HCT116 (cell line): ENCODE data around the gene COL3A1. TPM values are rescaled to one million over a fixed set of nuclear protein-coding genes. Genes with fewer than 3 reads are reported as not detected.

ENCODE experiments used
- ATAC-seq: fragments of 200-7000 bp; cut with Tn5 transposase; 2 replicates; pipeline ENCODE4 v1.9.1; 2020; ENCODE audit warnings: mild to moderate bottlenecking, moderate library complexity
- BruUV-seq: library from RNA; stranded (reverse); fragments of 400-500 nt; replicated peaks from 2 replicates; lab custom pipeline; 2021; lab: Mats Ljungman, UMichigan
- CTCF ChIA-PET: fragments of 300-600 bp; sonication (Branson Sonifier 250); formaldehyde crosslinking; loops from one replicate; lab custom pipeline; 2021; ENCODE audit warnings: antibody characterized with exemption; lab: Charles Lee
- POLR2A ChIA-PET: fragments of 300-600, 350-600 bp; sonication (Branson Sonifier 250); formaldehyde crosslinking; loops from one replicate; lab custom pipeline; 2021; ENCODE audit warnings: antibody characterized with exemption; lab: Charles Lee
- RAD21 ChIA-PET, 2 experiments: fragments of 300-600 bp; sonication (Branson Sonifier 250); formaldehyde crosslinking; loops; one replicate each; lab custom pipeline; 2023; ENCODE audit warnings: low total read pairs in 2 of 2; ENCODE audit not compliant: uncharacterized antibody in 2 of 2, unreplicated experiment in 2 of 2, low non-redundant PET in 1 of 2; lab: Charles Lee
- DNase-seq: peaks from one replicate; pipeline ENCODE4 v3.0.0-alpha.2; 2010; ENCODE audit warnings: low read depth, low spot score
- H2AFZ ChIP-seq: fragments of 200-600 bp; shearing (Covaris generic), sonication (generic); 2 replicates; pipeline ENCODE4 v1.6.1; 2017; ENCODE audit warnings: low read depth, mixed run types, mixed read lengths, antibody characterized with exemption, low read length; ENCODE audit not compliant: poor library complexity, severe bottlenecking
- H3K27ac ChIP-seq: 2 replicates; pipeline ENCODE4 v1.5.1; 2012; ENCODE audit warnings: low read depth, low read length
- H3K27me3 ChIP-seq: fragments of 200-600 bp; sonication (generic); 2 replicates; pipeline ENCODE4 v1.6.1; 2016; ENCODE audit warnings: mixed run types, low read length, mixed read lengths; ENCODE audit not compliant: insufficient read depth
- H3K36me3 ChIP-seq, 2 experiments: fragments of 200-500 bp in 1 of 2; fragments of 200-600 bp in 1 of 2; sonication (Bioruptor generic) in 1 of 2; sonication (generic) in 1 of 2; 2 replicates each; pipeline versions ENCODE4 v1.5.1 to v1.6.1; 2014 to 2016; ENCODE audit warnings: low read length in 2 of 2, inconsistent platforms in 1 of 2, mixed read lengths in 1 of 2, mixed run types in 1 of 2; ENCODE audit not compliant: insufficient read depth in 2 of 2, control insufficient read depth in 1 of 2
- H3K4me1 ChIP-seq, 2 experiments: fragments of 200-600 bp in 1 of 2; sonication (generic) in 1 of 2; 2 replicates each; pipeline versions ENCODE4 v1.5.1 to v1.6.1; 2012 to 2017; ENCODE audit warnings: low read length in 2 of 2, inconsistent platforms in 1 of 2, mild to moderate bottlenecking in 1 of 2, mixed read lengths in 1 of 2, mixed run types in 1 of 2, moderate library complexity in 1 of 2; ENCODE audit not compliant: insufficient read depth in 2 of 2, control insufficient read depth in 1 of 2
- H3K4me2 ChIP-seq: fragments of 200-600 bp; sonication (generic); 2 replicates; pipeline ENCODE4 v1.6.1; 2017; ENCODE audit warnings: mixed run types, low read length, mixed read lengths
- H3K4me3 ChIP-seq, 2 experiments: fragments of 200-600 bp in 1 of 2; sonication (generic) in 1 of 2; replicated peaks in 1 of 2; 2 replicates each; pipeline ENCODE4 v1.5.1; 2011 to 2016; ENCODE audit warnings: low read length in 2 of 2, control low read depth in 1 of 2, low read depth in 1 of 2, mild to moderate bottlenecking in 1 of 2, mixed read lengths in 1 of 2, mixed run types in 1 of 2
- H3K79me2 ChIP-seq: fragments of 200-600 bp; sonication (generic); 2 replicates; pipeline ENCODE4 v1.6.1; 2017; ENCODE audit warnings: mild to moderate bottlenecking, mixed run types, low read length, moderate library complexity, mixed read lengths; ENCODE audit not compliant: insufficient read depth
- H3K9ac ChIP-seq: fragments of 200-600 bp; sonication (generic); 2 replicates; pipeline ENCODE4 v1.6.1; 2016; ENCODE audit warnings: low read length, mixed read lengths
- H3K9me2 ChIP-seq: fragments of 200-600 bp; sonication (generic), shearing (Covaris generic); 2 replicates; pipeline ENCODE4 v1.6.1; 2017; ENCODE audit warnings: mixed run types, mild to moderate bottlenecking, moderate library complexity; ENCODE audit not compliant: insufficient read depth
- H3K9me3 ChIP-seq, 2 experiments: fragments of 200-500 bp in 1 of 2; fragments of 200-600 bp in 1 of 2; sonication (Bioruptor generic) in 1 of 2; sonication (generic) in 1 of 2; 2 replicates each; pipeline ENCODE4 v1.6.1; 2014 to 2017; ENCODE audit warnings: low read length in 2 of 2, mixed read lengths in 2 of 2, inconsistent platforms in 1 of 2, low read depth in 1 of 2, mild to moderate bottlenecking in 1 of 2, mixed run types in 1 of 2, moderate library complexity in 1 of 2; ENCODE audit not compliant: control insufficient read depth in 1 of 2, insufficient read depth in 1 of 2
- H4K20me1 ChIP-seq: fragments of 200-600 bp; sonication (generic), shearing (Covaris generic); 2 replicates; pipeline ENCODE4 v1.6.1; 2017; ENCODE audit warnings: mixed run types, mild to moderate bottlenecking, moderate library complexity; ENCODE audit not compliant: insufficient read depth
- CEBPB ChIP-seq: IDR thresholded peaks from 2 replicates; pipeline ENCODE4 v1.6.1; 2012; ENCODE audit warnings: low read depth
- ELF1 ChIP-seq: IDR thresholded peaks from 2 replicates; pipeline ENCODE4 v1.6.1; 2012; ENCODE audit warnings: low read depth, borderline replicate concordance
- FOSL1 ChIP-seq: IDR thresholded peaks from 2 replicates; pipeline ENCODE4 v1.6.1; 2012; ENCODE audit warnings: low read depth
- JUND ChIP-seq: IDR thresholded peaks from 2 replicates; pipeline ENCODE4 v1.6.1; 2012
- POLR2A ChIP-seq: IDR thresholded peaks from 2 replicates; pipeline ENCODE4 v1.7.0; 2011; ENCODE audit warnings: borderline replicate concordance; ENCODE audit not compliant: insufficient read depth, insufficient read length; ENCODE audit errors: extremely low read depth
- POLR2AphosphoS5 ChIP-seq: IDR thresholded peaks from 2 replicates; pipeline ENCODE4 v1.6.1; 2011; ENCODE audit warnings: mild to moderate bottlenecking, low read depth, low read length, moderate library complexity
- RAD21 ChIP-seq: IDR thresholded peaks from 2 replicates; pipeline ENCODE4 v1.6.1; 2012; ENCODE audit warnings: low read depth, mild to moderate bottlenecking
- SP1 ChIP-seq: IDR thresholded peaks from 2 replicates; pipeline ENCODE4 v1.6.1; 2012; ENCODE audit warnings: low read depth
- SRF ChIP-seq: IDR thresholded peaks from 2 replicates; pipeline ENCODE4 v1.6.1; 2012; ENCODE audit warnings: low read depth
- TCF7L2 ChIP-seq: IDR thresholded peaks from 2 replicates; pipeline ENCODE4 v1.7.0; 2011; ENCODE audit warnings: borderline replicate concordance, inconsistent platforms; ENCODE audit not compliant: insufficient read depth, insufficient read length; ENCODE audit errors: extremely low read depth
- YY1 ChIP-seq: IDR thresholded peaks from 2 replicates; pipeline ENCODE4 v1.6.1; 2011; ENCODE audit warnings: low read length, low read depth, moderate library complexity, mild to moderate bottlenecking; ENCODE audit not compliant: insufficient replicate concordance; ENCODE audit errors: extremely low read depth
- ZFX ChIP-seq: fragments of 450-650 bp; IDR thresholded peaks from 2 replicates; pipeline ENCODE4 v1.6.1; 2017
- intact Hi-C: fragments of 100-400 bp; cut with micrococcal nuclease; formaldehyde crosslinking; loops from 2 replicates; pipeline ENCODE4 v1.10.0; 2022
- total RNA-seq: library from RNA; stranded (reverse); gene quantifications from one replicate; pipeline ENCODE4 v1.2.1, GENCODE V29; 2021; ENCODE audit not compliant: unreplicated experiment
- TF ChIP-seq, protein P1 (sequence below): IDR thresholded peaks from 2 replicates; pipeline ENCODE4 v1.6.1; 2012
- TF ChIP-seq, protein P2 (sequence below): IDR thresholded peaks from 2 replicates; pipeline ENCODE4 v1.6.1; 2012

The COL3A1 gene
- total RNA-seq, 1 experiment from 2014 or later, result 1.0 TPM

DNA sequence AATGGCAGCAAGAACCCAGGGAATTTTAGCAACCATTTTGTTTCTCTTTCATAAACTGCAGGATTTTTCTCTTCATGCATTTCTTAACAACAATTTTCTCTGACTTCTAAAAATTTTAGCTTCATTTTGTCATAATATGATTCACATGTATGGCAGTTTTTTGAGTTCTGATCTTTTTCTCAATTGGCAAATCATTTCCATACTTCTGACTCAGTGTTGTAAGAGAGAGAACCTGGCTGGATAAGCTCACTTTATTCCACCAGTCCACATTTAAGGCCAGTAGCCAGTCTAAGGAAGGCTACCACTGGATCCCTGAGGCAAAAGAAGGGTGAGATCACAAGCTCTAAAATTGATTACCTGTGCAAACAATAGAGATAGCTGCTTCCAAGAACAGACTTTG, 42.8 kb upstream of the COL3A1 start:
- Histone ChIP-seq H3K36me3 (peaks cover 0 to 4% of the 10 kb centered on the region in 2 experiments; a peak in 1 of 4 replicates), H3K27ac (no peak overlapping the region), H3K4me3 (no peak overlapping the region), H3K9me3 (no peaks in the 10 kb centered on the region; a peak in 1 of 4 replicates), H3K4me1 (no peaks in the 10 kb centered on the region), H4K20me1 (no peaks in the 10 kb centered on the region), H3K9me2 (no peaks in the 10 kb centered on the region), H3K79me2 (no peaks in the 10 kb centered on the region), H3K27me3 (no peaks in the 10 kb centered on the region), H2AFZ (no peak overlapping the region), H3K4me2 (no peak overlapping the region), H3K9ac (no peak overlapping the region)
- intact Hi-C loops, result no loop called here
- TF ChIP-seq FOSL1 (no peak), ELF1 (no peak), JUND (no peak)
- ChIA-PET POLR2A (no interaction called here), CTCF (interaction anchor here (0.7 kb wide), 1 partner anchor 478 kb away, joined by 3 read pairs; no protein-coding TSS in a partner anchor), RAD21 (no interaction called here)
- ATAC-seq, result no peak
- BruUV-seq, result no TSS peak
- DNase-seq, result no peak

GRCh38 chr2:188937228-188938220, 36.6 kb upstream of the COL3A1 start:
- no peak overlapping the region for H3K27ac ChIP-seq
- no peaks in the 10 kb centered on the region for H4K20me1 ChIP-seq
- BruUV-seq, result no TSS peak
- peak overlapping the region; percentile 22 for H2AFZ ChIP-seq
- intact Hi-C loops, result no loop called here
- no peak overlapping the region for H3K9ac ChIP-seq
- H3K79me2 ChIP-seq, result no peaks in the 10 kb centered on the region
- no peak overlapping the region for H3K4me3 ChIP-seq
- CTCF ChIA-PET, result no interaction called here
- peaks cover 4% of the 10 kb centered on the region; the same call in 1 of the 2 replicates for H3K9me2 ChIP-seq
- TF ChIP-seq TCF7L2 (no peak), POLR2AphosphoS5 (no peak), SRF (no peak), SP1 (no peak), ZFX (no peak), POLR2A (no peak), FOSL1 (no peak), CEBPB (no peak), RAD21 (no peak), YY1 (no peak), ELF1 (no peak), JUND (no peak)
- TF ChIP-seq, protein P1, sequence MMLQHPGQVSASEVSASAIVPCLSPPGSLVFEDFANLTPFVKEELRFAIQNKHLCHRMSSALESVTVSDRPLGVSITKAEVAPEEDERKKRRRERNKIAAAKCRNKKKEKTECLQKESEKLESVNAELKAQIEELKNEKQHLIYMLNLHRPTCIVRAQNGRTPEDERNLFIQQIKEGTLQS, result no peak
- TF ChIP-seq, protein P2, sequence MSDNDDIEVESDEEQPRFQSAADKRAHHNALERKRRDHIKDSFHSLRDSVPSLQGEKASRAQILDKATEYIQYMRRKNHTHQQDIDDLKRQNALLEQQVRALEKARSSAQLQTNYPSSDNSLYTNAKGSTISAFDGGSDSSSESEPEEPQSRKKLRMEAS, result no peak
- TF ChIP-seq, all 23 proteins: peak for 0
- DNase-seq (no peak), ATAC-seq (no peak)
- ChIA-PET RAD21 (no interaction called here), POLR2A (no interaction called here)
- H3K36me3 ChIP-seq, result no peaks in the 10 kb centered on the region
- H3K27me3 ChIP-seq, result no peaks in the 10 kb centered on the region
- no peaks in the 10 kb centered on the region for H3K9me3 ChIP-seq
- H3K4me2 ChIP-seq, result no peak overlapping the region
- no peaks in the 10 kb centered on the region for H3K4me1 ChIP-seq
